Measurements from ENCODE around the gene SPEM2.

SPEM2 gene

GRCh38 chr17:7464081-7464480, 38.7 kb downstream of the SPEM2 start:
- TF ChIP-seq CTCF (IDR thresholded peaks at IDR 0.05; ENCODE audit: low read depth, low read length): no peak
- no peak for DNase-seq (ENCODE audit: extremely low read depth, low read depth)

GRCh38 chr17:7465597-7466275, 40.3 kb downstream of the SPEM2 start:
- no peak for TF ChIP-seq CTCF (IDR thresholded peaks at IDR 0.05; ENCODE audit: low read depth, low read length)
- no peak for DNase-seq (ENCODE audit: extremely low read depth, low read depth)

GRCh38 chr17:7466318-7466638, 40.9 kb downstream of the SPEM2 start:
- TF ChIP-seq CTCF (IDR thresholded peaks at IDR 0.05; ENCODE audit: low read depth, low read length): no peak

GRCh38 chr17:7466639-7467341, 41.4 kb downstream of the SPEM2 start:
- no peak for TF ChIP-seq CTCF (IDR thresholded peaks at IDR 0.05; ENCODE audit: low read depth, low read length)
- DNase-seq (ENCODE audit: extremely low read depth, low read depth): no peak

More at GRCh38 chr17:7466318-7466638, 40.9 kb downstream of the SPEM2 start:
- no peak for DNase-seq (ENCODE audit: extremely low read depth, low read depth)

- TF ChIP-seq CTCF (IDR thresholded peaks at IDR 0.05; ENCODE audit: low read depth, low read length): no peak
- DNase-seq (ENCODE audit: extremely low read depth, low read depth): no peak
These were observed 42.1 kb downstream of the SPEM2 start for GRCh38 chr17:7467498-7467897.

- DNase-seq (ENCODE audit: extremely low read depth, low read depth): no peak
These were observed 42.9 kb downstream of the SPEM2 start for GRCh38 chr17:7468290-7468689.

More at GRCh38 chr17:7468290-7468689, 42.9 kb downstream of the SPEM2 start:
- TF ChIP-seq CTCF (IDR thresholded peaks at IDR 0.05; ENCODE audit: low read depth, low read length): no peak
